ENCODE measurements around the gene ALDH2. TPM values are rescaled to one million over a fixed set of nuclear protein-coding genes. Genes with fewer than 3 reads are reported as not detected.

The ALDH2 gene
- total and polyA plus RNA-seq, 2 donors from 2014 or later = 178 to 318 TPM

- Histone ChIP-seq H3K27me3 (ENCODE audit: control insufficient read depth, insufficient read depth, low read length) (no peaks in the 10 kb centered on the region), H3K9me3 (ENCODE audit: control insufficient read depth in 2 of 3, insufficient read depth in 1 of 3, low read length in 3 of 3) (no peaks in the 10 kb centered on the region), H3K9ac (ENCODE audit: low read length in 3 of 3) (no peak overlapping the region), H3K4me1 (ENCODE audit: control insufficient read depth in 2 of 3, insufficient read depth in 2 of 3, low read depth in 1 of 3, low read length in 3 of 3) (peaks cover 2 to 18% (median 15%) of the 10 kb centered on the region in 3 donors), H3K36me3 (ENCODE audit: control insufficient read depth in 2 of 3, insufficient read depth in 3 of 3, low read length in 3 of 3) (no peaks in the 10 kb centered on the region), H3K4me3 (ENCODE audit: low read length in 3 of 3) (no peak overlapping the region), H3K27ac (ENCODE audit: low read depth in 2 of 2, low read length in 2 of 2) (no peak overlapping the region)
- intact Hi-C loops (cut with DNase I) = no loop called here
- no peak for FAIRE-seq
- DNase-seq = no peak
- no peak for TF ChIP-seq CTCF (IDR thresholded peaks at IDR 0.05; ENCODE audit: borderline replicate concordance, extremely low read depth, insufficient read depth)
These were observed 2.5 kb upstream of the ALDH2 start for GRCh38 chr12:111764120-111764821.

GRCh38 chr12:111767362-111768158 is 827 bp downstream of the ALDH2 start:
- peaks cover 2 to 18% (median 15%) of the 10 kb centered on the region in 3 donors for H3K4me1 ChIP-seq (ENCODE audit: control insufficient read depth in 2 of 3, insufficient read depth in 2 of 3, low read depth in 1 of 3, low read length in 3 of 3)
- DNase-seq = peak in 3 of 5 donors; percentile 31 to 58 (median 49)

GRCh38 chr12:111768159-111768895 is 1.6 kb downstream of the ALDH2 start:
- peaks cover 0 to 4% (median 0%) of the 10 kb centered on the region in 3 donors for H3K36me3 ChIP-seq (ENCODE audit: control insufficient read depth in 2 of 3, insufficient read depth in 3 of 3, low read length in 3 of 3)
- intact Hi-C loops (cut with DNase I) = no loop called here

More at GRCh38 chr12:111767362-111768158, 827 bp downstream of the ALDH2 start:
- Histone ChIP-seq H3K9ac (ENCODE audit: low read length in 3 of 3) (peak overlapping the region; percentile 37 to 81 (median 75)), H3K36me3 (ENCODE audit: control insufficient read depth in 2 of 3, insufficient read depth in 3 of 3, low read length in 3 of 3) (peaks cover 0 to 4% (median 0%) of the 10 kb centered on the region in 3 donors), H3K9me3 (ENCODE audit: control insufficient read depth in 2 of 3, insufficient read depth in 1 of 3, low read length in 3 of 3) (no peaks in the 10 kb centered on the region), H3K4me3 (ENCODE audit: low read length in 3 of 3) (peak overlapping the region; percentile 73 to 87 (median 80)), H3K27me3 (ENCODE audit: control insufficient read depth, insufficient read depth, low read length) (no peaks in the 10 kb centered on the region), H3K27ac (ENCODE audit: low read depth in 2 of 2, low read length in 2 of 2) (peak overlapping the region; percentile 88 to 90)
- intact Hi-C loops (cut with DNase I) = no loop called here
- TF ChIP-seq CTCF (IDR thresholded peaks at IDR 0.05; ENCODE audit: borderline replicate concordance, extremely low read depth, insufficient read depth) = no peak
- no peak for FAIRE-seq

More at GRCh38 chr12:111768159-111768895, 1.6 kb downstream of the ALDH2 start:
- Histone ChIP-seq H3K9ac (ENCODE audit: low read length in 3 of 3) (peak overlapping the region in 2 of 3 donors; percentile 2 to 81), H3K27ac (ENCODE audit: low read depth in 2 of 2, low read length in 2 of 2) (peak overlapping the region in 1 of 2 donors; percentile 90), H3K4me3 (ENCODE audit: low read length in 3 of 3) (peak overlapping the region; percentile 35 to 87 (median 80)), H3K9me3 (ENCODE audit: control insufficient read depth in 2 of 3, insufficient read depth in 1 of 3, low read length in 3 of 3) (no peaks in the 10 kb centered on the region), H3K27me3 (ENCODE audit: control insufficient read depth, insufficient read depth, low read length) (no peaks in the 10 kb centered on the region), H3K4me1 (ENCODE audit: control insufficient read depth in 2 of 3, insufficient read depth in 2 of 3, low read depth in 1 of 3, low read length in 3 of 3) (peaks cover 2 to 21% (median 17%) of the 10 kb centered on the region in 3 donors)
- no peak for TF ChIP-seq CTCF (IDR thresholded peaks at IDR 0.05; ENCODE audit: borderline replicate concordance, extremely low read depth, insufficient read depth)
- no peak for FAIRE-seq
- no peak for DNase-seq

Data from kidney (tissue), 14 donors.